DMS79 treated with DMSO at 0.1 percent for 48 hours (cell line): ENCODE results near the gene PRM2.

Experiments used
- DNase-seq: peaks from one replicate; lab custom pipeline; 2025; lab: John Stamatoyannopoulos, UW

The PRM2 gene

GRCh38 chr16:11260596-11260966 is 15.7 kb downstream of the PRM2 start:
- no peak for DNase-seq

GRCh38 chr16:11259655-11260595 is 16.4 kb downstream of the PRM2 start:
- no peak for DNase-seq

GRCh38 chr16:11258553-11259492 is 17.5 kb downstream of the PRM2 start:
- no peak for DNase-seq

- DNase-seq = peak; percentile 81
Observed at GRCh38 chr16:11257131-11257938, 18.9 kb downstream of the PRM2 start.

GRCh38 chr16:11256661-11257130 is 19.6 kb downstream of the PRM2 start:
- no peak for DNase-seq

GRCh38 chr16:11255737-11256660 is 20.3 kb downstream of the PRM2 start, which contains the start of gene SOCS1:
SOCS1 (minus strand) TSS chr16:11256204; CDS start chr16:11255478, 726 bp downstream.
- peak; percentile 63 for DNase-seq

GRCh38 chr16:11254913-11255736 is 21.2 kb downstream of the PRM2 start:
- peak; percentile 8 for DNase-seq

GRCh38 chr16:11253995-11254912 is 22.0 kb downstream of the PRM2 start:
- no peak for DNase-seq

- DNase-seq = no peak
Observed at GRCh38 chr16:11253009-11253994, 23.0 kb downstream of the PRM2 start.

GRCh38 chr16:11252482-11252931 is 23.8 kb downstream of the PRM2 start:
- DNase-seq = no peak

- no peak for DNase-seq
Observed at GRCh38 chr16:11251525-11252481, 24.5 kb downstream of the PRM2 start.

GRCh38 chr16:11250786-11251524 is 25.3 kb downstream of the PRM2 start:
- no peak for DNase-seq

- DNase-seq = no peak
Observed at GRCh38 chr16:11250091-11250785, 26.0 kb downstream of the PRM2 start.

GRCh38 chr16:11249233-11250061 is 26.8 kb downstream of the PRM2 start:
- no peak for DNase-seq
